AG04450 (cell line): ENCODE measurements around the gene FMNL2. TPM values are rescaled to one million over a fixed set of nuclear protein-coding genes. Genes with fewer than 3 reads are reported as not detected.

Experiments
- CTCF ChIA-PET: fragments of 300-600, 350-600 bp; formaldehyde crosslinking; extraction: SDS; loops from one replicate; lab custom pipeline; 2022; ENCODE audit warnings: antibody characterized with exemption, inconsistent platforms; lab: Charles Lee
- POLR2A ChIA-PET: fragments of 350-600 bp; formaldehyde crosslinking; extraction: SDS; loops from one replicate; lab custom pipeline; 2021; ENCODE audit warnings: antibody characterized with exemption, inconsistent platforms; lab: Yijun Ruan, JAX
- DNase-seq: peaks from one replicate; pipeline ENCODE4 v3.0.0-alpha.2; 2011; ENCODE audit warnings: low read depth, low spot score
- H3K27ac ChIP-seq: one replicate; pipeline ENCODE4 v1.5.1; 2012; ENCODE audit warnings: low read depth, low read length, control low read depth
- H3K27me3 ChIP-seq: one replicate; pipeline ENCODE4 v1.6.0; 2012; ENCODE audit warnings: low read length; ENCODE audit not compliant: control insufficient read depth, insufficient read depth
- H3K4me3 ChIP-seq: 2 replicates; pipeline ENCODE4 v1.5.1; 2011; ENCODE audit warnings: mild to moderate bottlenecking, low read depth, low read length, control low read depth
- H3K9me3 ChIP-seq: 2 replicates; pipeline ENCODE4 v1.5.1; 2012; ENCODE audit warnings: low read length; ENCODE audit not compliant: control insufficient read depth, insufficient read depth
- polyA plus RNA-seq: library from polyadenylated mRNA; depleted of rRNA; stranded (reverse); fragments of >200 nt; gene quantifications from 2 replicates; pipeline ENCODE4 v1.2.3, GENCODE V29; 2011
- TF ChIP-seq, protein P1 (sequence below): IDR thresholded peaks from 2 replicates; pipeline ENCODE4 v1.5.1; 2011; ENCODE audit warnings: low read depth, low read length, control low read depth, inconsistent platforms

FMNL2 gene
- polyA plus RNA-seq, 1 experiment: 22.0 TPM

- ChIA-PET CTCF (no interaction called here), POLR2A (no interaction called here)
- Histone ChIP-seq H3K27me3 (no peaks in the 10 kb centered on the region), H3K4me3 (no peak overlapping the region), H3K9me3 (no peaks in the 10 kb centered on the region), H3K27ac (no peak overlapping the region)
- TF ChIP-seq, protein P1, sequence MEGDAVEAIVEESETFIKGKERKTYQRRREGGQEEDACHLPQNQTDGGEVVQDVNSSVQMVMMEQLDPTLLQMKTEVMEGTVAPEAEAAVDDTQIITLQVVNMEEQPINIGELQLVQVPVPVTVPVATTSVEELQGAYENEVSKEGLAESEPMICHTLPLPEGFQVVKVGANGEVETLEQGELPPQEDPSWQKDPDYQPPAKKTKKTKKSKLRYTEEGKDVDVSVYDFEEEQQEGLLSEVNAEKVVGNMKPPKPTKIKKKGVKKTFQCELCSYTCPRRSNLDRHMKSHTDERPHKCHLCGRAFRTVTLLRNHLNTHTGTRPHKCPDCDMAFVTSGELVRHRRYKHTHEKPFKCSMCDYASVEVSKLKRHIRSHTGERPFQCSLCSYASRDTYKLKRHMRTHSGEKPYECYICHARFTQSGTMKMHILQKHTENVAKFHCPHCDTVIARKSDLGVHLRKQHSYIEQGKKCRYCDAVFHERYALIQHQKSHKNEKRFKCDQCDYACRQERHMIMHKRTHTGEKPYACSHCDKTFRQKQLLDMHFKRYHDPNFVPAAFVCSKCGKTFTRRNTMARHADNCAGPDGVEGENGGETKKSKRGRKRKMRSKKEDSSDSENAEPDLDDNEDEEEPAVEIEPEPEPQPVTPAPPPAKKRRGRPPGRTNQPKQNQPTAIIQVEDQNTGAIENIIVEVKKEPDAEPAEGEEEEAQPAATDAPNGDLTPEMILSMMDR: no peak
- peak; percentile 61 for DNase-seq
These were observed 34.3 kb downstream of the FMNL2 start for GRCh38 chr2:152369176-152369860.

DNA sequence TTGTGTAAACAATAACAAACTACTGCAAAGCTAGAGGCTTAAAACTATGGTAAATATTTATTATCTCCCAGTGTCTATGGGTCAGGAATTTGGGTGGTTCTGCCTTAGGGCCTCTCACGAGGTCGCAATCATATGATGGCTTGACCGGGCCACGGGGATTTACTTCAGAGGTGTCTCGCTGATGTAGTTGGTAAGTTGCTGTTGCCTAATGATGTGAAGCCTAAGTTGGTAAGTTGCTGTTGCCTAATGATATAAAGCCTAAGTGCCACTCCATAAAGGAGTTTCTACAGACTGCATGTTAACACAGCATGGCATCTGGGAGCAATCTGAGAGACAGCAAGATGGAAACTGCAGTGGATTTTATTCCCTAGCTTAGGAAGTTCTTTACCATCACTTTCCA is 35.8 kb downstream of the FMNL2 start:
- DNase-seq: no peak
- TF ChIP-seq, protein P1: no peak
- ChIA-PET POLR2A (no interaction called here), CTCF (no interaction called here)
- H3K4me3 ChIP-seq: no peak overlapping the region
- H3K27ac ChIP-seq: no peak overlapping the region
- H3K9me3 ChIP-seq: no peaks in the 10 kb centered on the region
- H3K27me3 ChIP-seq: no peaks in the 10 kb centered on the region

GRCh38 chr2:152372438-152372984 is 37.5 kb downstream of the FMNL2 start:
- Histone ChIP-seq H3K27me3 (no peaks in the 10 kb centered on the region), H3K27ac (no peak overlapping the region), H3K4me3 (no peak overlapping the region), H3K9me3 (no peaks in the 10 kb centered on the region)
- TF ChIP-seq, protein P1: no peak
- ChIA-PET POLR2A (no interaction called here), CTCF (no interaction called here)
- no peak for DNase-seq

GRCh38 chr2:152375174-152375573 is 40.2 kb downstream of the FMNL2 start:
- H3K27ac ChIP-seq: no peak overlapping the region
- POLR2A ChIA-PET: no interaction called here
- no peak for DNase-seq
- CTCF ChIA-PET: interaction anchor here (0.7 kb wide), 1 partner anchor 59 kb away, joined by 3 read pairs; no protein-coding TSS in a partner anchor
- H3K4me3 ChIP-seq: no peak overlapping the region
- TF ChIP-seq, protein P1: no peak
- H3K9me3 ChIP-seq: no peaks in the 10 kb centered on the region
- no peaks in the 10 kb centered on the region for H3K27me3 ChIP-seq

GRCh38 chr2:152376385-152376784 is 41.4 kb downstream of the FMNL2 start:
- H3K9me3 ChIP-seq: no peaks in the 10 kb centered on the region
- no peak overlapping the region for H3K27ac ChIP-seq
- POLR2A ChIA-PET: no interaction called here
- no peaks in the 10 kb centered on the region for H3K27me3 ChIP-seq
- CTCF ChIA-PET: no interaction called here
- TF ChIP-seq, protein P1: no peak
- no peak overlapping the region for H3K4me3 ChIP-seq
- no peak for DNase-seq
